Measurements from ENCODE around the gene PIGQ.

The PIGQ gene

GRCh38 chr16:527015-527903, 42.5 kb upstream of the PIGQ start, which contains the start of gene CAPN15:
CAPN15 (plus strand) TSS chr16:527712; CDS start chr16:546839, 19,127 bp downstream.
- H3K36me3 ChIP-seq (ENCODE audit: control insufficient read depth in 2 of 2, insufficient read depth in 2 of 2, low read length in 2 of 2), result no peaks in the 10 kb centered on the region
- H3K27ac ChIP-seq (ENCODE audit: low read length), result peak within 1 kb of the TSS; percentile 89
- H3K9me3 ChIP-seq (ENCODE audit: control insufficient read depth in 2 of 2, low read length in 2 of 2), result no peaks in the 10 kb centered on the region
- peak within 1 kb of the TSS; percentile 77 to 85 for H3K4me3 ChIP-seq (ENCODE audit: low read length in 2 of 2)
- peak within 1 kb of the TSS; percentile 78 to 87 for H3K9ac ChIP-seq (ENCODE audit: low read length in 2 of 2)
- H3K27me3 ChIP-seq (ENCODE audit: control insufficient read depth in 1 of 2, insufficient read depth in 2 of 2, low read length in 2 of 2), result no peaks in the 10 kb centered on the region
- peaks cover 41% of the 10 kb centered on the region for H3K4me1 ChIP-seq (ENCODE audit: control insufficient read depth, insufficient read depth, low read length)

GRCh38 chr16:528111-529011, 41.4 kb upstream of the PIGQ start:
- Histone ChIP-seq H3K27ac (ENCODE audit: low read length) (no peak overlapping the region), H3K9ac (ENCODE audit: low read length in 2 of 2) (peak overlapping the region; percentile 68 to 78), H3K4me1 (ENCODE audit: control insufficient read depth, insufficient read depth, low read length) (peaks cover 41% of the 10 kb centered on the region), H3K27me3 (ENCODE audit: control insufficient read depth in 1 of 2, insufficient read depth in 2 of 2, low read length in 2 of 2) (no peaks in the 10 kb centered on the region), H3K36me3 (ENCODE audit: control insufficient read depth in 2 of 2, insufficient read depth in 2 of 2, low read length in 2 of 2) (no peaks in the 10 kb centered on the region), H3K4me3 (ENCODE audit: low read length in 2 of 2) (peak overlapping the region; percentile 77 to 85), H3K9me3 (ENCODE audit: control insufficient read depth in 2 of 2, low read length in 2 of 2) (no peaks in the 10 kb centered on the region)

GRCh38 chr16:529012-529575, 40.7 kb upstream of the PIGQ start:
- no peaks in the 10 kb centered on the region for H3K27me3 ChIP-seq (ENCODE audit: control insufficient read depth in 1 of 2, insufficient read depth in 2 of 2, low read length in 2 of 2)
- peak overlapping the region; percentile 77 to 85 for H3K4me3 ChIP-seq (ENCODE audit: low read length in 2 of 2)
- peaks cover 41% of the 10 kb centered on the region for H3K4me1 ChIP-seq (ENCODE audit: control insufficient read depth, insufficient read depth, low read length)
- H3K27ac ChIP-seq (ENCODE audit: low read length), result no peak overlapping the region
- H3K9ac ChIP-seq (ENCODE audit: low read length in 2 of 2), result peak overlapping the region; percentile 68 to 78
- no peaks in the 10 kb centered on the region for H3K9me3 ChIP-seq (ENCODE audit: control insufficient read depth in 2 of 2, low read length in 2 of 2)
- no peaks in the 10 kb centered on the region for H3K36me3 ChIP-seq (ENCODE audit: control insufficient read depth in 2 of 2, insufficient read depth in 2 of 2, low read length in 2 of 2)

GRCh38 chr16:530111-530817, 39.5 kb upstream of the PIGQ start:
- Histone ChIP-seq H3K27ac (ENCODE audit: low read length) (no peak overlapping the region), H3K9me3 (ENCODE audit: control insufficient read depth in 2 of 2, low read length in 2 of 2) (no peaks in the 10 kb centered on the region), H3K4me3 (ENCODE audit: low read length in 2 of 2) (no peak overlapping the region), H3K36me3 (ENCODE audit: control insufficient read depth in 2 of 2, insufficient read depth in 2 of 2, low read length in 2 of 2) (no peaks in the 10 kb centered on the region), H3K4me1 (ENCODE audit: control insufficient read depth, insufficient read depth, low read length) (peaks cover 37% of the 10 kb centered on the region), H3K9ac (ENCODE audit: low read length in 2 of 2) (no peak overlapping the region), H3K27me3 (ENCODE audit: control insufficient read depth in 1 of 2, insufficient read depth in 2 of 2, low read length in 2 of 2) (no peaks in the 10 kb centered on the region)

- Histone ChIP-seq H3K4me1 (ENCODE audit: control insufficient read depth, insufficient read depth, low read length) (peaks cover 24% of the 10 kb centered on the region), H3K36me3 (ENCODE audit: control insufficient read depth in 2 of 2, insufficient read depth in 2 of 2, low read length in 2 of 2) (no peaks in the 10 kb centered on the region), H3K9me3 (ENCODE audit: control insufficient read depth in 2 of 2, low read length in 2 of 2) (no peaks in the 10 kb centered on the region), H3K27ac (ENCODE audit: low read length) (no peak overlapping the region), H3K4me3 (ENCODE audit: low read length in 2 of 2) (no peak overlapping the region), H3K27me3 (ENCODE audit: control insufficient read depth in 1 of 2, insufficient read depth in 2 of 2, low read length in 2 of 2) (no peaks in the 10 kb centered on the region), H3K9ac (ENCODE audit: low read length in 2 of 2) (no peak overlapping the region)
Measured at GRCh38 chr16:531494-532125, 38.2 kb upstream of the PIGQ start.

- no peaks in the 10 kb centered on the region for H3K9me3 ChIP-seq (ENCODE audit: control insufficient read depth in 2 of 2, low read length in 2 of 2)
- H3K4me1 ChIP-seq (ENCODE audit: control insufficient read depth, insufficient read depth, low read length), result peaks cover 17% of the 10 kb centered on the region
- H3K27me3 ChIP-seq (ENCODE audit: control insufficient read depth in 1 of 2, insufficient read depth in 2 of 2, low read length in 2 of 2), result no peaks in the 10 kb centered on the region
- H3K27ac ChIP-seq (ENCODE audit: low read length), result no peak overlapping the region
- H3K36me3 ChIP-seq (ENCODE audit: control insufficient read depth in 2 of 2, insufficient read depth in 2 of 2, low read length in 2 of 2), result peaks cover 3 to 5% of the 10 kb centered on the region in 2 donors
- H3K4me3 ChIP-seq (ENCODE audit: low read length in 2 of 2), result no peak overlapping the region
- no peak overlapping the region for H3K9ac ChIP-seq (ENCODE audit: low read length in 2 of 2)
Measured at GRCh38 chr16:533391-534123, 36.2 kb upstream of the PIGQ start.

GRCh38 chr16:534135-534534, 35.6 kb upstream of the PIGQ start:
- H3K27ac ChIP-seq (ENCODE audit: low read length), result no peak overlapping the region
- no peaks in the 10 kb centered on the region for H3K27me3 ChIP-seq (ENCODE audit: control insufficient read depth in 1 of 2, insufficient read depth in 2 of 2, low read length in 2 of 2)
- H3K4me1 ChIP-seq (ENCODE audit: control insufficient read depth, insufficient read depth, low read length), result peaks cover 11% of the 10 kb centered on the region
- H3K9ac ChIP-seq (ENCODE audit: low read length in 2 of 2), result no peak overlapping the region
- no peak overlapping the region for H3K4me3 ChIP-seq (ENCODE audit: low read length in 2 of 2)
- H3K36me3 ChIP-seq (ENCODE audit: control insufficient read depth in 2 of 2, insufficient read depth in 2 of 2, low read length in 2 of 2), result peaks cover 3 to 5% of the 10 kb centered on the region in 2 donors
- no peaks in the 10 kb centered on the region for H3K9me3 ChIP-seq (ENCODE audit: control insufficient read depth in 2 of 2, low read length in 2 of 2)

- no peaks in the 10 kb centered on the region for H3K9me3 ChIP-seq (ENCODE audit: control insufficient read depth in 2 of 2, low read length in 2 of 2)
- H3K27me3 ChIP-seq (ENCODE audit: control insufficient read depth in 1 of 2, insufficient read depth in 2 of 2, low read length in 2 of 2), result no peaks in the 10 kb centered on the region
- H3K9ac ChIP-seq (ENCODE audit: low read length in 2 of 2), result no peak overlapping the region
- H3K4me3 ChIP-seq (ENCODE audit: low read length in 2 of 2), result no peak overlapping the region
- H3K36me3 ChIP-seq (ENCODE audit: control insufficient read depth in 2 of 2, insufficient read depth in 2 of 2, low read length in 2 of 2), result peaks cover 3 to 5% of the 10 kb centered on the region in 2 donors
- H3K27ac ChIP-seq (ENCODE audit: low read length), result no peak overlapping the region
- H3K4me1 ChIP-seq (ENCODE audit: control insufficient read depth, insufficient read depth, low read length), result peaks cover 3% of the 10 kb centered on the region
Measured at GRCh38 chr16:534856-535445, 34.8 kb upstream of the PIGQ start.

Data from stomach smooth muscle (tissue), 2 donors.